ENCODE results near the gene STARD10.

Gene STARD10

DNA sequence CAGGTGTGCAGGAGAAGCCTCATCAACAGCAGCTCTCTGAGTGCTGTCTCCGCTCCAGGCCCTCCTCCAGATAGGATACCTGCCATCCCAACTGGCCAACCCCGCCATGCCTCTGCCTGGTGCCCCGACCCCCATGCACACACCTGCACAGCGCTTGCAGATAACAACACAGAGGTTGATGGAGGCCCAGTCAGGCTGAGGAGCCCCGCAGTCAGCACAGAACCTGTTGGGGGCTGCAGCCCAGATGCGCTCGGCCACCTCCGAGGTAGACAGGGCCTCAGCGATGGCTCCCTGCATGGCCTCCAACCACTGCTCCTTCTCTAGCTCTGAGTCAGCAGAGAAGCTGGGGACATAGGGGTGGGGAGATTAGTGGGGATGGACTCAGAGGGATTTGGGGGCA is 86.8 kb downstream of the STARD10 start:
- DNase-seq (ENCODE audit: low read depth in 2 of 2): no peak

DNA sequence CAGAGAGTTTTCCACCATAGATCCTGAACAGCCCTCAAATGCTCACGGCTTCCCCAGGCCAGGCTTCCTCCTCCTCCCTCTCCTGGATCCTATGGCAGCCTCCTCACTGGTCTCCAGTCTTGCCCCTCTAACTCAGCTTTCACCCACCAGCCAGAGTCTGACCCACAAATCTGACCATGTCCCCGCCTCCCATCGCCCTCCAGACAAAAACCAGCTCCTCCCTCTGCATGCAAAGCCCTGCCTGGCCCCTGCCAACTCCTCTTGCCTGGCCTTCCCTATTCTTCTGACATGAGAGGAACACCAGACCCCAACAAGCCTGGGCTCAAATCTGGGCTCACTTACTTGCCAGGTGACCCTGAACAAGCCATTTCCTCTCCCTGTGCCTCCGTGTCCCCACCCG is 87.3 kb downstream of the STARD10 start:
- DNase-seq (ENCODE audit: low read depth in 2 of 2): no peak

DNA sequence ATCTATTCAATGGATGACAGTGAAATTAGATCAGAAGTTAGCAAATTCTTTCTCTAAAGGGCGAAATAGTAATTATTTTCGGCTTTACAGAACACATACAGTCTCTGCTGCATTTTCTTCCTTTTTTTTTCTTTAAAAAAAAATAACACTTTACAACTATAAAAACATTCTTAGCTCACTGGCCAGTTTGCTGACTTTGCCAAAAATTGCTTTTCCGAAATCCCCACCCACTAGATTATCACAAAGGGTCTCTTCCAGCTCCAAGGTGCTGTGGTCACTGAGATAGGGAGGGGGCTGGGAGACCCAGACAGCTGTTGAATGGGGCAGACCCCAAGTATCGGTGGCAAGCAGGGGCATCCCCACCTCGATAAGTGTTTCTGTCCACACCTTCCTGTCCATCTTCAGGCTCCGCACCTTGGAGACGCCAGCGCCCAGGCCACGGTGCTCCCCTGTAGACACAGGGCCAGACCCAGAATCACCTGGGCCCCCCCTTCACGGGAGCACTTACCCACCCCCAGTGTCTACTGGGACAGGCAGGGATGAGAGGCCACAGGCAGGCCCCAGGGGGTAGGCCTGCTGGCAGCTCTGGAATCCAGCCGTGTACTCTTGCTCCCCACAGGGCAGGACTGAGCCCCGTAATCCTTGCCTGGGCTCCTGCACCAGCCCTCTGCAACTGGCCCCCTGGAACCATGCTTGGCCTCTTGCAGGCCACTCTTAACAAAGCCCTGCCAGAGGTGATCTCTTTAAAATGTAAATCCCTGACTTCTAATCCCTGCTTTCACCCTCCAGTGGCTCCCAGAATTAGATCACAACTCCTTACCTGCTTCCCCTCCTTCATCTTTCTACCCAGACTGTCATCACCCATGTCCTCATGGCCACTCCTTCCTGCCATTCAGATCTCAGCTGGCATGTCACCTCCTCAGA is 88.1 kb downstream of the STARD10 start:
- DNase-seq (ENCODE audit: low read depth in 2 of 2): no peak

DNA sequence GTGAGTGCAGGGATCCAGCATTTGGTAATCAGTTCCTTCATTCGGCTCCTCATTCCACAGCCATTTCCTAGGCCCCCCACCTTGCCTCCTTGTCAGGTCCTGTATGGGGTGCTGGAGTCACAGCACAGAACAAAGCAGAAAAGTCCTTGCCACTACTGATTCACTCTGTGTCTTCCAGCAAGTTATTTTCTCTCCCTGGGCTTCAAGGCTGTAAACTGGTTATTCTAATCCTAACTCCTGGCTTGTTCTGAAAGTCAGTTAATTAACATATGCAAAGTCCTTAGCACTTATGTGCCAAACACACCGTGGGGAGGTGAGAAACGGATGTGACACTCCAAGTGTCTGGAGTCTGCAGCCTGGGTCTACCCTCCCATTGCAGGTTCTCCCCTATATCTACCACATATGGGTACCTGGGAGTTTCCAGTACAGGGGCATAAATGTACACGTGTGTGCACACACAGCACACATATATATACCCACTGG is 89.0 kb downstream of the STARD10 start:
- DNase-seq (ENCODE audit: low read depth in 2 of 2): no peak
